Frontal cortex (tissue), 4 donors: ENCODE data around the gene ZFP90. TPM values are rescaled to one million over a fixed set of nuclear protein-coding genes. Genes with fewer than 3 reads are reported as not detected.

Experiments used
- DNase-seq, 2 donors: peaks; one replicate each; pipeline ENCODE4 v3.0.0; 2012; ENCODE audit warnings: low spot score in 2 of 2
- FAIRE-seq: peaks from 2 replicates; lab custom pipeline; 2012; peaks lifted over from hg19 to GRCh38; lab: Jason Lieb, UNC
- small RNA-seq: library from RNA; depleted of rRNA; stranded (forward); fragments of <200 nt; gene quantifications from one replicate; pipeline ENCODE3, GENCODE V24; 2014
- total RNA-seq: library from RNA; depleted of rRNA; stranded (reverse); fragments of >200 nt; gene quantifications from one replicate; pipeline ENCODE4 v1.2.3, GENCODE V29; 2014
- donor health status: control.
- donor health status: control.
- donor health status: control.

The ZFP90 gene
- total RNA-seq, 1 donor from 2014 or later: 109 TPM

- no peak for FAIRE-seq
- DNase-seq: no peak
Observed at GRCh38 chr16:68564382-68564985, 25.4 kb downstream of the ZFP90 start.

- DNase-seq (no peak), FAIRE-seq (no peak)
Observed at GRCh38 chr16:68574479-68574878, 35.4 kb downstream of the ZFP90 start.

- DNase-seq (no peak), FAIRE-seq (no peak)
Observed at GRCh38 chr16:68575082-68575481, 36.0 kb downstream of the ZFP90 start.

GRCh38 chr16:68577352-68577853, 38.3 kb downstream of the ZFP90 start:
- DNase-seq: no peak
- no peak for FAIRE-seq

- DNase-seq (peak in 1 of 2 donors; percentile 53), FAIRE-seq (no peak)
Observed at GRCh38 chr16:68590201-68590994, 51.3 kb downstream of the ZFP90 start.

- FAIRE-seq: no peak
- DNase-seq: no peak
Observed at GRCh38 chr16:68592466-68593337, 53.6 kb downstream of the ZFP90 start.

GRCh38 chr16:68596266-68596665, 57.2 kb downstream of the ZFP90 start:
- DNase-seq (no peak), FAIRE-seq (no peak)

GRCh38 chr16:68599586-68599985, 60.5 kb downstream of the ZFP90 start:
- FAIRE-seq: no peak
- no peak for DNase-seq

GRCh38 chr16:68605746-68606145, 66.7 kb downstream of the ZFP90 start:
- FAIRE-seq (no peak), DNase-seq (no peak)

- no peak for FAIRE-seq
- no peak for DNase-seq
Observed at GRCh38 chr16:68607443-68607842, 68.4 kb downstream of the ZFP90 start.

- no peak for FAIRE-seq
- DNase-seq: no peak
Observed at GRCh38 chr16:68608330-68608729, 69.2 kb downstream of the ZFP90 start.

GRCh38 chr16:68612996-68613395, 73.9 kb downstream of the ZFP90 start:
- DNase-seq: no peak
- FAIRE-seq: no peak

GRCh38 chr16:68617734-68618133, 78.6 kb downstream of the ZFP90 start:
- FAIRE-seq (no peak), DNase-seq (no peak)

Small RNA genes lying within 50 kb of the gene (small RNA-seq; reads per million reads assigned to genes)
- not detected for gene RNU4-36P

Other genes with a start within 250 kb of the ZFP90 start
- gene SLC7A6OS, start 228.3 kb upstream of the ZFP90 start, total RNA-seq: 11.4 TPM
- 39.5 TPM for gene PRMT7, start 228.3 kb upstream of the ZFP90 start, total RNA-seq
- 64.8 TPM for gene SMPD3, start 90.8 kb upstream of the ZFP90 start, total RNA-seq
- gene CDH3, start 106.0 kb downstream of the ZFP90 start, total RNA-seq: 9.4 TPM
- 1.6 TPM for gene CDH1, start 198.0 kb downstream of the ZFP90 start, total RNA-seq